T1000 (cell line): ENCODE results near the gene MIOS.

Experiments used
- DNase-seq: peaks from one replicate; lab custom pipeline; 2025; ENCODE audit warnings: mixed read lengths; lab: John Stamatoyannopoulos, UW

Gene MIOS

GRCh38 chr7:7583731-7584130 is 17.0 kb downstream of the MIOS start:
- no peak for DNase-seq

GRCh38 chr7:7584653-7585052 is 18.0 kb downstream of the MIOS start:
- DNase-seq: no peak

- no peak for DNase-seq
Measured at GRCh38 chr7:7585241-7585928, 18.7 kb downstream of the MIOS start.

GRCh38 chr7:7595451-7595850 is 28.8 kb downstream of the MIOS start:
- no peak for DNase-seq

GRCh38 chr7:7596176-7596575 is 29.5 kb downstream of the MIOS start:
- DNase-seq: no peak

- no peak for DNase-seq
Measured at GRCh38 chr7:7607010-7607409, 40.3 kb downstream of the MIOS start.

- no peak for DNase-seq
Measured at GRCh38 chr7:7609330-7609729, 42.6 kb downstream of the MIOS start.

GRCh38 chr7:7612519-7612918 is 45.8 kb downstream of the MIOS start:
- DNase-seq: no peak

- no peak for DNase-seq
Measured at GRCh38 chr7:7613210-7613609, 46.5 kb downstream of the MIOS start.

- no peak for DNase-seq
Measured at GRCh38 chr7:7614018-7614741, 47.5 kb downstream of the MIOS start.

GRCh38 chr7:7617550-7617949 is 50.9 kb downstream of the MIOS start:
- no peak for DNase-seq

- no peak for DNase-seq
Measured at GRCh38 chr7:7618410-7618809, 51.7 kb downstream of the MIOS start.

GRCh38 chr7:7620236-7620635 is 53.6 kb downstream of the MIOS start:
- no peak for DNase-seq

GRCh38 chr7:7620644-7621210 is 54.0 kb downstream of the MIOS start:
- no peak for DNase-seq

GRCh38 chr7:7628476-7628875 is 61.8 kb downstream of the MIOS start:
- DNase-seq: no peak

- DNase-seq: no peak
Measured at GRCh38 chr7:7630626-7631329, 64.1 kb downstream of the MIOS start.

- DNase-seq: no peak
Measured at GRCh38 chr7:7639421-7639820, 72.7 kb downstream of the MIOS start.

GRCh38 chr7:7639847-7640220 is 73.2 kb downstream of the MIOS start:
- DNase-seq: no peak

GRCh38 chr7:7640221-7641128 is 73.8 kb downstream of the MIOS start, which contains the start of gene UMAD1:
Gene UMAD1 (plus strand): TSS chr7:7640752. CDS start chr7:7673372, 32,620 bp downstream.
- peak; percentile 96 for DNase-seq

- peak; percentile 35 for DNase-seq
Measured at GRCh38 chr7:7641129-7641663, 74.5 kb downstream of the MIOS start.

GRCh38 chr7:7642081-7642480 is 75.4 kb downstream of the MIOS start:
- DNase-seq: no peak
